DOHH2 (cell line): ENCODE data around the gene OSR1.
A peak's percentile ranks its signal among the peaks of the same experiment; 100 is the strongest.

ENCODE experiments used
- H3F3A ChIP-seq: fragments of 200-600 bp; sonication (generic), shearing (Covaris generic); 2 replicates; pipeline ENCODE4 v1.6.0; 2016; ENCODE audit warnings: antibody characterized with exemption, mild to moderate bottlenecking; ENCODE audit not compliant: control insufficient read depth, insufficient read depth
- H3K27ac ChIP-seq: fragments of 200-600 bp; sonication (generic); 2 replicates; pipeline ENCODE4 v1.5.1; 2014; ENCODE audit warnings: low read depth, mild to moderate bottlenecking, low read length, moderate library complexity
- H3K27me3 ChIP-seq: fragments of 200-600 bp; sonication (generic); 2 replicates; pipeline ENCODE4 v1.6.1; 2014; ENCODE audit warnings: mild to moderate bottlenecking, low read length, mixed read lengths; ENCODE audit not compliant: control insufficient read depth
- H3K36me3 ChIP-seq: fragments of 200-600 bp; sonication (generic); 2 replicates; pipeline ENCODE4 v1.6.1; 2014; ENCODE audit warnings: mild to moderate bottlenecking, low read length, moderate library complexity, mixed read lengths; ENCODE audit not compliant: control insufficient read depth
- H3K4me1 ChIP-seq: fragments of 200-600 bp; sonication (generic); 2 replicates; pipeline ENCODE4 v1.6.1; 2014; ENCODE audit warnings: mild to moderate bottlenecking, low read length, mixed read lengths; ENCODE audit not compliant: control insufficient read depth
- H3K4me2 ChIP-seq: fragments of 200-600 bp; sonication (generic); 2 replicates; pipeline ENCODE4 v1.6.0; 2014; ENCODE audit warnings: mild to moderate bottlenecking, low read length, moderate library complexity
- H3K4me3 ChIP-seq: fragments of 200-600 bp; sonication (generic); 2 replicates; pipeline ENCODE4 v1.5.1; 2014; ENCODE audit warnings: mild to moderate bottlenecking, low read length, mixed read lengths
- H3K79me2 ChIP-seq: fragments of 200-600 bp; sonication (generic); 2 replicates; pipeline ENCODE4 v1.6.1; 2014; ENCODE audit warnings: mild to moderate bottlenecking, low read length, mixed read lengths; ENCODE audit not compliant: control insufficient read depth
- H3K9me2 ChIP-seq: fragments of 200-600 bp; sonication (generic); replicated peaks from 2 replicates; pipeline ENCODE4 v1.6.1; 2014; ENCODE audit warnings: mild to moderate bottlenecking, low read length, mixed read lengths; ENCODE audit not compliant: control insufficient read depth
- H3K9me3 ChIP-seq: fragments of 200-600 bp; sonication (generic); 2 replicates; pipeline ENCODE4 v1.6.1; 2014; ENCODE audit warnings: antibody characterized with exemption, low read length, mixed read lengths; ENCODE audit not compliant: control insufficient read depth, insufficient read depth
- H4K20me1 ChIP-seq: fragments of 200-600 bp; sonication (generic); 2 replicates; pipeline ENCODE4 v1.6.0; 2014; ENCODE audit warnings: low read depth, mild to moderate bottlenecking, antibody characterized with exemption, low read length, moderate library complexity; ENCODE audit not compliant: control insufficient read depth, insufficient read depth
- CTCF ChIP-seq: fragments of 200-600 bp; sonication (generic); IDR thresholded peaks from one replicate; pipeline ENCODE4 v1.5.1; 2014; ENCODE audit warnings: antibody characterized with exemption, mild to moderate bottlenecking, low read depth, low read length; ENCODE audit not compliant: poor library complexity, severe bottlenecking
- EZH2phosphoT487 ChIP-seq: fragments of 200-600 bp; sonication (generic); IDR thresholded peaks from 2 replicates; pipeline ENCODE4 v1.6.1; 2017; ENCODE audit warnings: borderline replicate concordance, mild to moderate bottlenecking, antibody characterized with exemption, low read length, moderate library complexity, mixed read lengths

OSR1 gene

DNA sequence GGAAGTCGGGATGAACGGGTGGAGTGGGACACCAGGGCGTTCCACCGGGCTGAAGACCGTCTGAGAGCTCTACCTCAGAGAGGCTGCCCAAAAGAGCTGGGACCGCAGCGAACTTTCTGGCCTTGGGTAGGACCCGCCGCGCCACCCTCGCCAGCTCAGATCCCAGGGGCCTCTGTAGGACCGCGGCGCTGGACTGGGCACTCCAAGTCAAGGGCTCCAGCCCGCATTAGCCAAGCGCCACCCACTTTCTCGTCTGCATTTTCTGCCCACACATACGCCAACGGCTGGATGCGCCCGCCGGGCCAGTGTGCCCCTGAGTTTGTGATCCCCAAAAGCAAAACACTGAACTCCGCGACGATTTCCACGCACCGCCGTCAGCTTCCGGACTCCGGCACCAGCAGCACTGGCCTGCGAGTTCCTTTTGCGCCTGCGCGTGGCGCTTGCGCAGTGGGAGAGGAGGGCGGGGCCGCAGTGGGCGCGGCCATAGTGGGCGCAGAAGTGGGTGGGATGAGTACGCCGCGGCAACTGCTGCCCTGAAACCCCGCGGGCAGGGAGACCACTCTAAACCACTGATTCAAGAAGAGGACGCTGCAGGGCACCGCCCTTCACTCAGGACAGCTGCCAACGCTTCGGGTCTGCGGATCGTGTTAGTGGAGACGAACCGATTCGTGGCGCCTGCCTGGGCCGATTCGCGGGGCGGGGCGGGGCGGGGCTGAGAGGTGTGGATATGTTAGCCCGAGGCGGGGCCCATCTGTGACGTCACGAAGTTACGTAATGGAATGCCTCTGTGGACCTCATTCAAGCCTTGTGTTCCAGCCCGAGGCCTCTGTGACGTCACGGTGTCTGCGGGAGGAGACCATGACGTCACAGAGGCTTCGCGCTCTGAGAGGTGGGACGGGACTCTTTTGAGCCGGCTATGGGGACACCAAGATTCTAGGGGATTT lies 10.5 kb downstream of the OSR1 start:
- no peak for TF ChIP-seq EZH2phosphoT487
- TF ChIP-seq CTCF: no peak
- Histone ChIP-seq H3K4me3 (peak overlapping the region; percentile 92), H3K4me1 (peaks cover 12% of the 10 kb centered on the region), H3K4me2 (peak overlapping the region; percentile 83), H3F3A (no peaks in the 10 kb centered on the region), H3K9me2 (no peaks in the 10 kb centered on the region), H3K27me3 (peaks cover 8% of the 10 kb centered on the region), H3K9me3 (no peaks in the 10 kb centered on the region), H3K36me3 (peaks cover 6% of the 10 kb centered on the region; the same call in 1 of the 2 replicates), H4K20me1 (no peaks in the 10 kb centered on the region), H3K27ac (peak overlapping the region; percentile 30), H3K79me2 (peaks cover 16% of the 10 kb centered on the region)

DNA sequence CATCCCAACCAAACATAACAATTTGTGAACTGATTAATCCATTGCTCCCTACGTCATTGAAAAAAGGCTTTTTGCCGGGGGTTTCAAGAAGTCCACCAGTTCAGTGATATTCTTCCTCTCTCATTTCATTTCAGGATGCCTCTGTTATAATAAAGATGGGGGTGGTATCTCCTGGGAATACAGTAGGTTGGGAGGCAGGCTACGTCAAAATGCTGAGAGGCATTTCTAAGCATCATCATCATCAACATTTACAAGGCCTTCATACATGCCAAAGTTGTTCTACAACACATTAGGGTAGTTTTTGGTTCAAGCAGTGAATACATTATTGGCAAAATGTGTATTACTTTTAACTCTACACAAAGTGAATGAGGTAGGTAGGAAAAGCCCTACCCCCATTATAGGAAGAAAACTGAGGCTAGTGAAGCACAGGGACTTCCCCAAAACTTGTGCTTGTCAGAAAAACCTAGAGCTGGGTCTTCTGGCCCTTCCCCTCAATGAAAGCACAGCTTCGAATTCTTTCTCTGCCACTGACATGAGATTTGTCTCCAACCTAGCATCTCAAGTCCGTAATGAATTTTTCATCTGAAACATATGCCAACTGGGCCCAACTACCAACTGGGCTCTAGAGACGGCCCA lies 11.3 kb downstream of the OSR1 start:
- Histone ChIP-seq H4K20me1 (no peaks in the 10 kb centered on the region), H3K9me3 (no peaks in the 10 kb centered on the region), H3K9me2 (no peaks in the 10 kb centered on the region), H3K36me3 (peaks cover 6% of the 10 kb centered on the region; the same call in 1 of the 2 replicates), H3K27me3 (peaks cover 4% of the 10 kb centered on the region), H3K4me1 (peaks cover 12% of the 10 kb centered on the region), H3K79me2 (peaks cover 16% of the 10 kb centered on the region), H3K27ac (peak overlapping the region; percentile 30), H3F3A (no peaks in the 10 kb centered on the region), H3K4me2 (peak overlapping the region; percentile 83), H3K4me3 (peak overlapping the region; percentile 92)
- no peak for TF ChIP-seq CTCF
- TF ChIP-seq EZH2phosphoT487: no peak

DNA sequence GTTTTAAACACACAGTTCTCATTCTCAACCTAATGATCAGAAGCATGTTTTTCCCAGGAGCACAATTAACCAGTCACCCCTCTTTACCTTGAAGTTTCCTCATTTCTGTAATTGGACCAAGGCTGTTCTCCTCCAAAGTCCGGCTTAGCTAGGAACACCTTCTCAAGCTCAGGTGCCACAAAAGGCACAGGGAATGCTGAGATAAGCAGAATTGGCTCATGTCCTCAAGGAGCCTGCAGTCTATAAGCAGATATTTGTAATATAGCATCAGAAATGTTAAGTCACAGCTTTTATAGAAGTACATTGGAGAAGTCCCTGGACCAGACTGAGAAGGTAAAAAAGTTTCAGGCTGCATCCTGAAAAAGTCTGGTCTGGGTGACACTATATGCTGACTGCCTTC lies 20.7 kb downstream of the OSR1 start:
- Histone ChIP-seq H3K36me3 (no peaks in the 10 kb centered on the region), H3K9me2 (no peaks in the 10 kb centered on the region), H3K27ac (no peak overlapping the region), H4K20me1 (no peaks in the 10 kb centered on the region), H3K4me1 (no peaks in the 10 kb centered on the region), H3K9me3 (no peaks in the 10 kb centered on the region), H3K4me2 (no peak overlapping the region), H3K27me3 (no peaks in the 10 kb centered on the region), H3F3A (no peaks in the 10 kb centered on the region), H3K79me2 (no peaks in the 10 kb centered on the region), H3K4me3 (no peak overlapping the region)
- TF ChIP-seq EZH2phosphoT487 (no peak), CTCF (no peak)
